SK-N-MC (cell line): ENCODE results near the gene HSH2D.

ENCODE experiments used
- EZH2 ChIP-seq: fragments of 200-600 bp; sonication (generic); IDR thresholded peaks from one replicate; pipeline ENCODE4 v1.6.1; 2017; ENCODE audit warnings: antibody characterized with exemption
- FOXP2 ChIP-seq: optimal IDR thresholded peaks from 2 replicates; pipeline ENCODE3; 2011; ENCODE audit warnings: mild to moderate bottlenecking, moderate library complexity; ENCODE audit not compliant: insufficient read depth; ENCODE audit errors: extremely low read length, control extremely low read depth
- POLR2AphosphoS5 ChIP-seq: IDR thresholded peaks from 2 replicates; pipeline ENCODE4 v1.6.1; 2012; ENCODE audit warnings: mild to moderate bottlenecking, low read depth, low read length, borderline replicate concordance

DNA sequence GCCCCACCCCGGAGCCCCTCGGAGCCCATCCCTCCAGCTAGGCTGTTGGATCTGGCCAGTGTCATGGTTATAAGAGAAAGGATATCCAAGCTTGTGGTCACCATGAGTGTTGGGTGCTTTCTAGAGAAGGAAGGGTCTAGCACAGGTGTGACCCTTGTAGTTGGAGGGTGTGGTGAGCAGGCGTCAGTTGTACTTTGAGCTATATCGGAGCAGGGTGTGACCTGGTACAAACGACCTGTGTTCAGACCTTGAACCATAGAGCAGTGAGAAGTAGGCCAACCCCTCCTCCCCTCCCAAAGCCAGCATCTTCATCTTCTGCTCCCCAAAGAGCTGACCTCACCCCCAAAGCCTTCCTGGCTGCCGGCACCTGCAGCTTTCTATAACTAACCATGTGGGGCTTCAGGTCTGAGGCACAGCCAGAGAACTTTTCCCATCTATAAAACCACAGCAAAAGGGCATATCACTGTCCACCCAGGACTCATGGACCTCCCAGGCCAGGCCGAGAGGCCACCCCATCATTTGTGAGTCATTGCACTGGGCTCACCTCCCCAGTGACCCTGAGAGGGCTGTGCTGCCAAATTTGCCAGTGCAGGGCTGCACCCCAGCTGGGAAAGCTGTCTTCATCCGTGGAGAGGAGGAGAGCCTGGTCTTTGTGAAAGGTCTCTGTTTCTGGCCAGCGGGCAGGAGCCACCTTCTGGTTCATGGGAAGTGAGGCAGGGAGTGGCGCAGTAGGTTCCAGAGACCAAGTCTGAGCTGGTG, 17.6 kb upstream of the HSH2D start:
- TF ChIP-seq EZH2 (no peak), POLR2AphosphoS5 (no peak), FOXP2 (no peak)
